GM13977 (cell line): Measurements from ENCODE around the gene OR10X1.

Experiments used
- DNase-seq: peaks from one replicate; pipeline ENCODE4 v3.0.0; 2012; ENCODE audit warnings: low spot score
- in situ Hi-C: fragments of 300-500 bp; cut with MboI; formaldehyde crosslinking; loops from one replicate; pipeline ENCODE4 v1.12.0; 2022; ENCODE audit warnings: low sequenced_read_pairs, low pct_unique_long_range_greater_than_20kb, mixed read lengths, inconsistent platforms; ENCODE audit not compliant: unreplicated experiment
- TF ChIP-seq, protein P1 (sequence below): IDR thresholded peaks from 2 replicates; pipeline ENCODE4 v1.5.1; 2012; ENCODE audit warnings: mild to moderate bottlenecking, control low read depth; ENCODE audit not compliant: insufficient read depth; ENCODE audit errors: extremely low read depth, missing control alignments

The OR10X1 gene, protein sequence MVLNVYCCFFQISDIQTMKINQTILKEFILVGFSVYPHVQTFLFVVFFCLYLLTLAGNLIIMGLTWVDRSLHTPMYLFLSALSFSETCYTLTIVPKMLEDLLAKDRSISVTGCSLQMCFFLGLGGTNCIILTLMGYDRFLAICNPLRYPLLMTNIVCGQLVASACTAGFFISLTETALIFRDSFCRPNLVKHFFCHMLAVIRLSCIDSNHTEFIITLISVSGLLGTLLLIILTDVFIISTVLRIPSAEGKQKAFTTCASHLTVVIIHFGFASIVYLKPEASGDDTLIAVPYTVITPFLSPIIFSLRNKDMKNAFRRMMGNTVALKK

DNA sequence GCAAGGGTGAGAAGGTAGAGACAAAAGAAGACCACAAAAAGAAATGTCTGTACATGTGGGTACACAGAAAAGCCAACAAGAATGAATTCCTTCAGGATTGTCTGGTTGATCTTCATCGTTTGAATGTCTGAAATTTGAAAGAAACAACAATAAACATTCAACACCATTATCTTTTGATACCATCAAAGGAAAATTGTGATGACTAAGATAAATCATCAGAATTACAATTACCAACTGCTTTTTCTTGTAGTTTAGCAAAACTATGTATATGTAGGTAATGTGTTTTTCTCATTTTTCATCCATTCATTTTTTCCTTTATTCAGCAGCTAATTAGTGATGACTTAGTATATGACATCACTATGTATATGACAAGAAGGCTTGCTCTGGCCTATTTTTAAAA is at the start of gene OR10X1:
Gene OR10X1, minus strand, starts transcription at position 167 of the 400 bp plus-strand sequence. Its CDS starts 0 bp downstream, at position 167.
- TF ChIP-seq, protein P1, sequence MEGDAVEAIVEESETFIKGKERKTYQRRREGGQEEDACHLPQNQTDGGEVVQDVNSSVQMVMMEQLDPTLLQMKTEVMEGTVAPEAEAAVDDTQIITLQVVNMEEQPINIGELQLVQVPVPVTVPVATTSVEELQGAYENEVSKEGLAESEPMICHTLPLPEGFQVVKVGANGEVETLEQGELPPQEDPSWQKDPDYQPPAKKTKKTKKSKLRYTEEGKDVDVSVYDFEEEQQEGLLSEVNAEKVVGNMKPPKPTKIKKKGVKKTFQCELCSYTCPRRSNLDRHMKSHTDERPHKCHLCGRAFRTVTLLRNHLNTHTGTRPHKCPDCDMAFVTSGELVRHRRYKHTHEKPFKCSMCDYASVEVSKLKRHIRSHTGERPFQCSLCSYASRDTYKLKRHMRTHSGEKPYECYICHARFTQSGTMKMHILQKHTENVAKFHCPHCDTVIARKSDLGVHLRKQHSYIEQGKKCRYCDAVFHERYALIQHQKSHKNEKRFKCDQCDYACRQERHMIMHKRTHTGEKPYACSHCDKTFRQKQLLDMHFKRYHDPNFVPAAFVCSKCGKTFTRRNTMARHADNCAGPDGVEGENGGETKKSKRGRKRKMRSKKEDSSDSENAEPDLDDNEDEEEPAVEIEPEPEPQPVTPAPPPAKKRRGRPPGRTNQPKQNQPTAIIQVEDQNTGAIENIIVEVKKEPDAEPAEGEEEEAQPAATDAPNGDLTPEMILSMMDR: no peak
- in situ Hi-C loops: no loop called here
- DNase-seq: no peak

DNA sequence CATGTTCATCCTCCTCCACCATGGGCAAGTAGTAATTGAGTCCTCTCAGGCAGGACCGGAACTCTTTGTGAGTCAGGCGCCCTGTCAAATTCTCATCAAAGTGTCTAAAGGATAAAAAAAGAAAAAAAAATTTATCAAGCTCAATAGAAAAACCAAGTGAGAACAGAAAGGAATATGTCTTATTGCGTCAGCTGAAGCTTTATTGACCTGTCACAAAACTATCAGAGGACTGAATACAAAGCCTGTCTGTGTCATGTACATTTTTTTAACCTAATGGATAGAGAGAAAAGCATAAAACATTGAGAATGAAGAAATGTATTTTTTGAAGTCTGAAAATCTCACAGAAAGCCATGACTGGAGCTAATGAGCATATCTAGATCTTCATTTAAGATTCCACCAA is 34.1 kb upstream of the OR10X1 start:
- TF ChIP-seq, protein P1: no peak
- in situ Hi-C loops: no loop called here
- no peak for DNase-seq

DNA sequence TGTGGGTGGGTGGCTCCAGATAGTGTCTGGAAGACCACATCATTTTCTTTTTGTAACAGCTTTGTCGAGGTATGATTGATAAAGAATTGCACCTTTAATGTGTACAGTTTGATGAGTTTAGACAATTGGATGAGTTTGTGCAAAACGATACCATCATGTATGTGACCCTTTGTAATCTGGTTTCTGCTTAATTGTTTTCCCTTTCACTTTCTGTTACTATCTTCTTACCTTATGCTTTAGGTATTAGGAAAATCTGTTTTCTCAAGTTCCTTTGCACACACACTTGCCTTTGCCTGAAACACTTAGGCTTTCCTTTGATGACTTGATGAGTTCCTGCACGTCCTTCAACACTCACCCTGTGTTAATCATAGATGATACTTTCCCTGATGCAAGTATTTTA is 32.2 kb upstream of the OR10X1 start:
- in situ Hi-C loops: no loop called here
- TF ChIP-seq, protein P1: no peak
- no peak for DNase-seq

DNA sequence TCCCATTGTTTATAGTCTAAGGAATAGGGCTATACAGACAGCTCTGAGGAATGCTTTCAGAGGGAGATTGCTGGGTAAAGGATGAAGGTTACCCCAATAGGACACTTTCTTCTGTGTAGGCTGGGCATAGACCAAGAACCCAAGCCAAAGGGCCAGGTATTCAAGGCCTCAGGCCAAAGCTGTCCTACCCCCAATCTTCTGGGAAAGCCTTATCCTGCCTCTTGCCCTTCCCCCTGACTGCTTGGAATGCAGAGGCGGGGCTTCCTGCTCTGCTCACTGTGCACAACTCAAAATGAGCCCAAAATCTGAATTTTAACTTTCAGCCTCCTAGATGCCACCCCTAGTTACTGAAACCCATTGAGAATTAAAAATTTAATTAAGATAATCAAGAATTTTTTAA is 27.6 kb upstream of the OR10X1 start:
- TF ChIP-seq, protein P1: no peak
- in situ Hi-C loops: no loop called here
- DNase-seq: no peak

DNA sequence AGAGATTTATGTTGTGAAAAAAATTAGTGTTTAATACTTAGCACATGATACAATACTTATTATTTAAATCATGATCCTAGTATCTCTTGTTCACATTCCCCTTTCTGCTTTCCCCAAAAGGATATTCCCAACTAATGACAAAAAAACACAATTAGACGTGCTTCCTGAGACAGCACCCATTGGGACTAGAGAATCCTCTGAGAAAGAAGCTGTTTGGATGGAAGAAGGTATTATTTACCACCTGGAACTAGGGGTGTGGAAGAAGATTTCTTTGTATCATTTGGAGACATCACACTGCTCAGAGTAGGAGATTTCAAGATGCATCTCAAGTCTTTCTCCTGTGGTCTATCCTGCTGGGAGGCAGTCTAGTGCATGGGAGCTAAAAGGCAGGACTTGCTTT is 25.3 kb upstream of the OR10X1 start, which contains the start of gene OR10Z1:
Gene OR10Z1, plus strand, starts transcription at position 301 of the 400 bp plus-strand sequence. CDS start 1,171 bp downstream, outside the sequence.
- DNase-seq: no peak
- in situ Hi-C loops: no loop called here
- TF ChIP-seq, protein P1: no peak

DNA sequence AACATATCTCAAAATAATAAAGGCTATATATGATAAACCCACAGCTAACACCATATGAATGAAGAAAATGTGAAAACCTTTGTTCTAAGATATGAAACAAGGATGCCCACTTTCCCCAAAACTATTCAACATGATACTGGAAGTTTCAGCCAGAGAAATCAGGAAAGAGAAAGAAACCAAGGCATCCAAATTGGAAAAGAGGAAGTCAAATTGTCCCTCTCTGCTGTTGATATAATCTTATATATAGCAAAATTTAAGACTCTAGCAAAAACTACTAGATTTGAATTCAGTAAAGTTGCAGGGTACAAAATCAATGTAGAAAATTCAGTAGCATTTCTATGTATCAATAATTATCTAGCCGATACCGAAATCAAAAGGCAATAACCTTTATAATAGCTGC is 21.0 kb upstream of the OR10X1 start:
- TF ChIP-seq, protein P1: no peak
- in situ Hi-C loops: no loop called here
- no peak for DNase-seq

DNA sequence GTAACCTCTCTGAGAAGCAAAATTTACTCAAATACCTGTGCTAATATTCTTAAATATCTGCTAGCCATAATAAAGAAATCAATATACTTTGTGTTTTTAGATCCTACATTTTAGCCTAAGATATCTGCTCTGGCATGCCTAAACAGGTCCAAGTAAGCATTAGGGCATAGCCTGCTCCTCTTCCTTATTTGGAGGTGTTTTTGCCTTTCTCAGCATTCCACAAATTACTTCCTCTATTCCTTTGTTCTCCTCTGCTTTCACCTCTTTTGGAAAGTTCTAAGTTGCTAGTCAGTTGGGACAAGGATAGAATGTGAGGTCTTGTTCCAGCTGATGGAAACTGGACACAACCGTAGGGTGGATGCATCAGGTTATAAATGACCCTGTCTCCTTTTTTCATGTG is 7.2 kb upstream of the OR10X1 start:
- TF ChIP-seq, protein P1: no peak
- in situ Hi-C loops: no loop called here

More for the DNA sequence above, 7.2 kb upstream of the OR10X1 start:
- DNase-seq: no peak
